HEK293 (cell line): ENCODE data around the gene FRY.

ENCODE experiments used
- PRDM4 ChIP-seq: fragments of 450-650 bp; formaldehyde crosslinking; IDR thresholded peaks from 2 replicates; pipeline ENCODE4 v1.5.1; 2017; ENCODE audit warnings: missing biosample characterization, missing genetic modification characterization
- ZBTB7A ChIP-seq: fragments of 450-650 bp; formaldehyde crosslinking; IDR thresholded peaks from 2 replicates; pipeline ENCODE4 v1.5.1; 2016; ENCODE audit warnings: low read depth, missing biosample characterization, missing genetic modification characterization
- ZNF449 ChIP-seq: fragments of 450-650 bp; formaldehyde crosslinking; IDR thresholded peaks from 2 replicates; pipeline ENCODE4 v1.5.1; 2017; ENCODE audit warnings: missing biosample characterization, mild to moderate bottlenecking, missing genetic modification characterization, moderate library complexity
- ZNF639 ChIP-seq: fragments of 450-650 bp; formaldehyde crosslinking; IDR thresholded peaks from 2 replicates; pipeline ENCODE4 v1.5.1; 2016; ENCODE audit warnings: missing biosample characterization, missing genetic modification characterization
- ZSCAN30 ChIP-seq: fragments of 450-650 bp; IDR thresholded peaks from 2 replicates; pipeline ENCODE4 v1.5.1; 2018; ENCODE audit warnings: missing biosample characterization, mild to moderate bottlenecking, missing genetic modification characterization, moderate library complexity

GRCh38 chr13:32299893-32300292 is 268.3 kb downstream of the FRY start:
- TF ChIP-seq ZNF639 (tag by site-specific recombination) (no peak), ZBTB7A (no peak), ZSCAN30 (tag by site-specific recombination) (no peak), ZNF449 (no peak), PRDM4 (tag by site-specific recombination) (no peak)
